Ovary (tissue), 3 donors: ENCODE results near the gene WDR36.

Source experiments
- EP300 ChIP-seq: sonication (generic); formaldehyde crosslinking; IDR thresholded peaks from one replicate; pipeline ENCODE4 v1.6.1; 2017; ENCODE audit warnings: antibody characterized with exemption
- TF ChIP-seq, protein P1 (sequence below), 3 donors: fragments of 450-650 bp in 2 of 3; fragments of 200-600 bp in 1 of 3; IDR thresholded peaks; one replicate each; pipeline versions ENCODE4 v1.5.1 to v1.8.0; 2016 to 2022; ENCODE audit warnings: antibody characterized with exemption in 3 of 3, mild to moderate bottlenecking in 1 of 3
- donor health status: DM: no; HTN: no; CAD: no.

- TF ChIP-seq, protein P1, sequence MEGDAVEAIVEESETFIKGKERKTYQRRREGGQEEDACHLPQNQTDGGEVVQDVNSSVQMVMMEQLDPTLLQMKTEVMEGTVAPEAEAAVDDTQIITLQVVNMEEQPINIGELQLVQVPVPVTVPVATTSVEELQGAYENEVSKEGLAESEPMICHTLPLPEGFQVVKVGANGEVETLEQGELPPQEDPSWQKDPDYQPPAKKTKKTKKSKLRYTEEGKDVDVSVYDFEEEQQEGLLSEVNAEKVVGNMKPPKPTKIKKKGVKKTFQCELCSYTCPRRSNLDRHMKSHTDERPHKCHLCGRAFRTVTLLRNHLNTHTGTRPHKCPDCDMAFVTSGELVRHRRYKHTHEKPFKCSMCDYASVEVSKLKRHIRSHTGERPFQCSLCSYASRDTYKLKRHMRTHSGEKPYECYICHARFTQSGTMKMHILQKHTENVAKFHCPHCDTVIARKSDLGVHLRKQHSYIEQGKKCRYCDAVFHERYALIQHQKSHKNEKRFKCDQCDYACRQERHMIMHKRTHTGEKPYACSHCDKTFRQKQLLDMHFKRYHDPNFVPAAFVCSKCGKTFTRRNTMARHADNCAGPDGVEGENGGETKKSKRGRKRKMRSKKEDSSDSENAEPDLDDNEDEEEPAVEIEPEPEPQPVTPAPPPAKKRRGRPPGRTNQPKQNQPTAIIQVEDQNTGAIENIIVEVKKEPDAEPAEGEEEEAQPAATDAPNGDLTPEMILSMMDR (IDR thresholded peaks at IDR 0.05), result no peak
- TF ChIP-seq EP300, result no peak
Measured at GRCh38 chr5:111061618-111062017, 30.5 kb upstream of the WDR36 start.
